K562 (cell line): ENCODE results near the gene DPEP2NB. TPM values are rescaled to one million over a fixed set of nuclear protein-coding genes. Genes with fewer than 3 reads are reported as not detected.

Experiments used
- ARID1B ChIP-seq: fragments of 450-650 bp; IDR thresholded peaks from 2 replicates; pipeline ENCODE4 v1.6.1; 2016; ENCODE audit warnings: antibody characterized with exemption, mild to moderate bottlenecking, inconsistent platforms
- BRF1 ChIP-seq: IDR thresholded peaks from 3 replicates; pipeline ENCODE4 v1.6.1; 2011; ENCODE audit warnings: borderline replicate concordance, mild to moderate bottlenecking; ENCODE audit not compliant: insufficient read length; ENCODE audit errors: extremely low read depth
- CLOCK ChIP-seq: fragments of 250-450 bp; sonication (Bioruptor Pico); IDR thresholded peaks from 2 replicates; pipeline ENCODE4 v1.4.0; 2020; ENCODE audit warnings: mild to moderate bottlenecking, moderate library complexity, borderline replicate concordance
- CTBP1 ChIP-seq: fragments of 450-650 bp; IDR thresholded peaks from 2 replicates; pipeline ENCODE4 v1.6.1; 2016; ENCODE audit warnings: borderline replicate concordance
- DEAF1 ChIP-seq: fragments of 450-650 bp; formaldehyde crosslinking; IDR thresholded peaks from 2 replicates; pipeline ENCODE4 v1.4.0; 2020; ENCODE audit warnings: mild to moderate bottlenecking, moderate library complexity
- DNMT1 ChIP-seq: fragments of 450-650 bp; IDR thresholded peaks from 2 replicates; pipeline ENCODE4 v1.6.1; 2016; ENCODE audit warnings: antibody characterized with exemption, mild to moderate bottlenecking
- ETV5 ChIP-seq: sonication (generic); formaldehyde crosslinking; IDR thresholded peaks from 2 replicates; pipeline ENCODE4 v1.4.0; 2020; ENCODE audit warnings: low read depth, mild to moderate bottlenecking, missing genetic modification reagents
- FOSL1 ChIP-seq: fragments of 200-800 bp; sonication (Bioruptor generic); conservative IDR thresholded peaks from 2 replicates; pipeline ENCODE4 v1.6.1; 2016; ENCODE audit warnings: missing genetic modification characterization, missing compliant biosample characterization
- HNRNPLL ChIP-seq: fragments of 200-400 bp; formaldehyde crosslinking; IDR thresholded peaks from 2 replicates; pipeline ENCODE4 v1.6.1; 2017; ENCODE audit warnings: low read length, low read depth, mild to moderate bottlenecking; ENCODE audit not compliant: poor library complexity, severe bottlenecking
- ID3 ChIP-seq, 2 experiments: fragments of 250-450 bp in 1 of 2; fragments of 450-650 bp in 1 of 2; sonication (Bioruptor Pico) in 1 of 2; IDR thresholded peaks; 2 replicates each; pipeline versions ENCODE4 v1.6.1 to v1.8.0; 2016 to 2021; ENCODE audit warnings: mild to moderate bottlenecking in 2 of 2, moderate library complexity in 2 of 2, missing compliant biosample characterization in 1 of 2, missing genetic modification characterization in 1 of 2
- MECOM ChIP-seq: fragments of 250-450 bp; sonication (Bioruptor Pico); IDR thresholded peaks from 2 replicates; pipeline ENCODE4 v1.8.0; 2022; ENCODE audit warnings: inconsistent platforms
- NR2F6 ChIP-seq: fragments of 450-650 bp; formaldehyde crosslinking; IDR thresholded peaks from 2 replicates; pipeline ENCODE4 v1.4.0; 2020; ENCODE audit warnings: mild to moderate bottlenecking
- RAD51 ChIP-seq: fragments of 450-650 bp; IDR thresholded peaks from 2 replicates; pipeline ENCODE4 v1.7.1; 2016; ENCODE audit warnings: low read depth, mild to moderate bottlenecking, borderline replicate concordance
- RB1 ChIP-seq: fragments of 450-650 bp; IDR thresholded peaks from 2 replicates; pipeline ENCODE4 v1.6.1; 2017; ENCODE audit warnings: low read depth, mild to moderate bottlenecking
- RBM34 ChIP-seq: fragments of 200-400 bp; formaldehyde crosslinking; IDR thresholded peaks from 2 replicates; pipeline ENCODE4 v1.6.1; 2018; ENCODE audit warnings: low read length, borderline replicate concordance; ENCODE audit not compliant: insufficient read depth
- RFX5 ChIP-seq: IDR thresholded peaks from 2 replicates; pipeline ENCODE4 v1.6.1; 2011; ENCODE audit warnings: low read depth, mild to moderate bottlenecking, improper control_type of control experiment, low read length
- SMAD4 ChIP-seq: fragments of 250-450 bp; sonication (Bioruptor Pico); conservative IDR thresholded peaks from 2 replicates; pipeline ENCODE4 v1.8.0; 2021; ENCODE audit warnings: inconsistent platforms, mild to moderate bottlenecking, moderate library complexity
- SOX6 ChIP-seq: fragments of 450-650 bp; IDR thresholded peaks from 2 replicates; pipeline ENCODE4 v1.6.1; 2014; ENCODE audit warnings: mild to moderate bottlenecking
- STAT5A ChIP-seq: IDR thresholded peaks from 2 replicates; pipeline ENCODE4 v1.6.1; 2012; ENCODE audit warnings: low read length, inconsistent platforms, borderline replicate concordance
- TAF9B ChIP-seq: fragments of 450-650 bp; IDR thresholded peaks from 2 replicates; pipeline ENCODE4 v1.6.1; 2018; ENCODE audit warnings: mild to moderate bottlenecking; ENCODE audit not compliant: partially characterized antibody
- TBP ChIP-seq: optimal IDR thresholded peaks from 2 replicates; pipeline ENCODE3; 2011; ENCODE audit warnings: low read depth, low read length, improper control_type of control experiment
- TEAD1 ChIP-seq, 2 experiments: fragments of 450-650 bp in 1 of 2; sonication (generic) in 1 of 2; formaldehyde crosslinking; IDR thresholded peaks; 2 replicates each; pipeline versions ENCODE4 v1.4.0 to v1.8.0; 2020 to 2022; ENCODE audit warnings: mild to moderate bottlenecking in 2 of 2, missing genetic modification reagents in 1 of 2
- ZBTB12 ChIP-seq: fragments of 250-450 bp; sonication (Bioruptor Pico); IDR thresholded peaks from 2 replicates; pipeline ENCODE4 v1.4.0; 2020
- ZNF778 ChIP-seq: fragments of 450-650 bp; formaldehyde crosslinking; IDR thresholded peaks from 2 replicates; pipeline ENCODE4 v1.4.0; 2020; ENCODE audit warnings: mild to moderate bottlenecking, moderate library complexity
- polyA plus RNA-seq, 8 experiments: library from polyadenylated mRNA; depleted of rRNA in 4 of 8; stranded (reverse) in 5 of 8; unstranded in 3 of 8; fragments of >200 nt; fragmentation: Nextera tagmentation in 2 of 8; fragmentation: Illumina TruSeq in 1 of 8; extraction: Ambion mirVana in 2 of 8; extraction: Trizol in 1 of 8; gene quantifications; 2 replicates each; pipeline versions ENCODE4 v1.2.1 to v1.2.3, GENCODE V29; 2011 to 2014; ENCODE audit warnings: inconsistent platforms in 1 of 8, missing spikeins in 1 of 8
- total RNA-seq, 7 experiments: library from RNA; depleted of rRNA in 6 of 7; stranded (reverse); fragments of >200 nt in 6 of 7; fragmentation: Illumina TruSeq in 2 of 7; extraction: Trizol in 2 of 7; gene quantifications; 2 replicates each; pipeline versions ENCODE4 v1.2.1 to v1.2.3, GENCODE V29; 2011 to 2021; ENCODE audit warnings: low replicate concordance in 1 of 7

The DPEP2NB gene
- total and polyA plus RNA-seq, 9 of the 15 experiments (the other 6 are each of a cell fraction or from before 2014, with no cell fraction given) = not detected

- no peak for TF ChIP-seq ZBTB12 (CRISPR knock-in tag)
- peak; percentile 32 for TF ChIP-seq HNRNPLL
- TF ChIP-seq BRF1 = no peak
- TF ChIP-seq ARID1B = peak; percentile 65
- TF ChIP-seq SOX6 = peak; percentile 73; the same call in 1 of the 2 replicates
- TF ChIP-seq STAT5A = peak; percentile 15; the same call in 1 of the 2 replicates
- peak; percentile 38; the same call in 1 of the 2 replicates for TF ChIP-seq RB1
- TF ChIP-seq TAF9B = no peak
- TF ChIP-seq TBP = no peak
- no peak for TF ChIP-seq CLOCK (CRISPR knock-in tag)
- TF ChIP-seq ID3 (CRISPR knock-in tag; IDR thresholded peaks at IDR 0.05) = no peak
- TF ChIP-seq ID3 (tag; IDR thresholded peaks at IDR 0.05) = 0 out of 2 replicates have a peak, but pooled peaks have one; percentile 36
- peak; percentile 67 for TF ChIP-seq SMAD4 (CRISPR knock-in tag)
- TF ChIP-seq FOSL1 (tag) = peak; percentile 69
- peak in 1 of 2 experiments; percentile 60; a peak in 1 of 4 replicates for TF ChIP-seq TEAD1 (CRISPR knock-in tag; IDR thresholded peaks at IDR 0.05)
- peak; percentile 100 for TF ChIP-seq CTBP1
- TF ChIP-seq NR2F6 (CRISPR knock-in tag) = no peak
- TF ChIP-seq MECOM (CRISPR knock-in tag) = peak; percentile 98
- TF ChIP-seq RAD51 = no peak
- no peak for TF ChIP-seq ETV5
- TF ChIP-seq RFX5 = no peak
- TF ChIP-seq RBM34 = no peak
- no peak for TF ChIP-seq DNMT1
- TF ChIP-seq ZNF778 = no peak
- TF ChIP-seq DEAF1 (CRISPR knock-in tag) = peak; percentile 51; the same call in 1 of the 2 replicates
These were observed 49.2 kb upstream of the DPEP2NB start (continued) for GRCh38 chr16:68064791-68065365.
